Panc1 (cell line): ENCODE results near the gene TMEFF2.

Experiments
- POLR2AphosphoS5 ChIP-seq: IDR thresholded peaks from 2 replicates; pipeline ENCODE4 v1.6.1; 2012; ENCODE audit warnings: mild to moderate bottlenecking, low read depth, low read length, moderate library complexity
- TCF7L2 ChIP-seq: IDR thresholded peaks from 2 replicates; pipeline ENCODE4 v1.6.1; 2011; ENCODE audit warnings: mild to moderate bottlenecking, low read depth, low read length, inconsistent platforms
- TF ChIP-seq, protein P1 (sequence below): fragments of 450-650 bp; IDR thresholded peaks from 2 replicates; pipeline ENCODE4 v1.5.1; 2017; ENCODE audit warnings: mild to moderate bottlenecking
- TF ChIP-seq, protein P2 (sequence below), 2 experiments: IDR thresholded peaks; 2 replicates each; pipeline ENCODE4 v1.6.1; 2011 to 2012; ENCODE audit warnings: low read depth in 2 of 2, control low read depth in 1 of 2, low read length in 1 of 2, mild to moderate bottlenecking in 1 of 2, moderate library complexity in 1 of 2; ENCODE audit not compliant: insufficient read depth in 1 of 2

DNA sequence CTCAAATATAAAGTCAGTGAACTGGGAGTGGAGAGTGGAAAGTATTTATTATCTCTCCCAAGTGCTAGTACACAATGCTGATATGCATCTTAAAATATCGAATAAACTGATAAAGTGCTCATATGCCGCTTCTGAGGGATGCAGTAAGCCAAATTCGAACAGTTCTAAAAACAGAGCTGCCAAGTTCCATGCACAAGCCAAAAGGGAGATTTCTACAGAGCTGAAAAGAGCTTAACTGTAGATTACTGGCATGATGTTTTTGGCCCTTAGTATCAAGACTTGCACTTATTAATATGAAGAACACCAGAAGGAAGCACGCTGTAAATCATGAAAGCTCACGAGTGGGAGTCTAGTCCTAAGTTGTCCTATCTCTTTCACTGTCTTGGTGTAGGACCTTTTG is 7.9 kb downstream of the TMEFF2 start:
- TF ChIP-seq, protein P1, sequence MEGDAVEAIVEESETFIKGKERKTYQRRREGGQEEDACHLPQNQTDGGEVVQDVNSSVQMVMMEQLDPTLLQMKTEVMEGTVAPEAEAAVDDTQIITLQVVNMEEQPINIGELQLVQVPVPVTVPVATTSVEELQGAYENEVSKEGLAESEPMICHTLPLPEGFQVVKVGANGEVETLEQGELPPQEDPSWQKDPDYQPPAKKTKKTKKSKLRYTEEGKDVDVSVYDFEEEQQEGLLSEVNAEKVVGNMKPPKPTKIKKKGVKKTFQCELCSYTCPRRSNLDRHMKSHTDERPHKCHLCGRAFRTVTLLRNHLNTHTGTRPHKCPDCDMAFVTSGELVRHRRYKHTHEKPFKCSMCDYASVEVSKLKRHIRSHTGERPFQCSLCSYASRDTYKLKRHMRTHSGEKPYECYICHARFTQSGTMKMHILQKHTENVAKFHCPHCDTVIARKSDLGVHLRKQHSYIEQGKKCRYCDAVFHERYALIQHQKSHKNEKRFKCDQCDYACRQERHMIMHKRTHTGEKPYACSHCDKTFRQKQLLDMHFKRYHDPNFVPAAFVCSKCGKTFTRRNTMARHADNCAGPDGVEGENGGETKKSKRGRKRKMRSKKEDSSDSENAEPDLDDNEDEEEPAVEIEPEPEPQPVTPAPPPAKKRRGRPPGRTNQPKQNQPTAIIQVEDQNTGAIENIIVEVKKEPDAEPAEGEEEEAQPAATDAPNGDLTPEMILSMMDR = no peak
- TF ChIP-seq TCF7L2 = no peak
- TF ChIP-seq POLR2AphosphoS5 = no peak
- TF ChIP-seq, protein P2, sequence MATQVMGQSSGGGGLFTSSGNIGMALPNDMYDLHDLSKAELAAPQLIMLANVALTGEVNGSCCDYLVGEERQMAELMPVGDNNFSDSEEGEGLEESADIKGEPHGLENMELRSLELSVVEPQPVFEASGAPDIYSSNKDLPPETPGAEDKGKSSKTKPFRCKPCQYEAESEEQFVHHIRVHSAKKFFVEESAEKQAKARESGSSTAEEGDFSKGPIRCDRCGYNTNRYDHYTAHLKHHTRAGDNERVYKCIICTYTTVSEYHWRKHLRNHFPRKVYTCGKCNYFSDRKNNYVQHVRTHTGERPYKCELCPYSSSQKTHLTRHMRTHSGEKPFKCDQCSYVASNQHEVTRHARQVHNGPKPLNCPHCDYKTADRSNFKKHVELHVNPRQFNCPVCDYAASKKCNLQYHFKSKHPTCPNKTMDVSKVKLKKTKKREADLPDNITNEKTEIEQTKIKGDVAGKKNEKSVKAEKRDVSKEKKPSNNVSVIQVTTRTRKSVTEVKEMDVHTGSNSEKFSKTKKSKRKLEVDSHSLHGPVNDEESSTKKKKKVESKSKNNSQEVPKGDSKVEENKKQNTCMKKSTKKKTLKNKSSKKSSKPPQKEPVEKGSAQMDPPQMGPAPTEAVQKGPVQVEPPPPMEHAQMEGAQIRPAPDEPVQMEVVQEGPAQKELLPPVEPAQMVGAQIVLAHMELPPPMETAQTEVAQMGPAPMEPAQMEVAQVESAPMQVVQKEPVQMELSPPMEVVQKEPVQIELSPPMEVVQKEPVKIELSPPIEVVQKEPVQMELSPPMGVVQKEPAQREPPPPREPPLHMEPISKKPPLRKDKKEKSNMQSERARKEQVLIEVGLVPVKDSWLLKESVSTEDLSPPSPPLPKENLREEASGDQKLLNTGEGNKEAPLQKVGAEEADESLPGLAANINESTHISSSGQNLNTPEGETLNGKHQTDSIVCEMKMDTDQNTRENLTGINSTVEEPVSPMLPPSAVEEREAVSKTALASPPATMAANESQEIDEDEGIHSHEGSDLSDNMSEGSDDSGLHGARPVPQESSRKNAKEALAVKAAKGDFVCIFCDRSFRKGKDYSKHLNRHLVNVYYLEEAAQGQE (IDR thresholded peaks at IDR 0.05; ENCODE audit: insufficient read depth in 1 of 2, low read depth in 2 of 2, low read length in 1 of 2) = no peak
